ENCODE results near the gene DIP2B.

Gene DIP2B

DNA sequence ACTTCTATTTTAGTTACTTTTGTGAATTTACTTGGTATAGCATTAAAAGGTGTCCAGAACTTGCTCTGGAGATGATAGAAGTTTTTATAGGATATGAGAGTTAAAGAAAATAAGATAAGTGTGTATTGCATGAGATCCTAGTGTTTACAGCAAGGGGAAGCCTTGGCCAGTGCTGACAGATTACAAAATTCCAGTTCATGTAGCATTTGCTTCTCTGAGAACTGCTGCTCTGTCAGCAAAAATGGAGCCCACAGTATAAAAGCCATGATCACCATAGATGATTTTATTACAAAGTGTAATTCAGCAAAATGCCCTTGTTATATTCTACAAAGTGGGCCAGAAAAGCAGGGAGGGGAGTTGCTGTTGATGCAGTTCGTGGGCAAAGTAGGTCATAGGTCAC, 219.1 kb downstream of the DIP2B start:
- Histone ChIP-seq H3K9me3 (no peaks in the 10 kb centered on the region), H3K4me1 (no peaks in the 10 kb centered on the region), H3K4me3 (no peak overlapping the region), H3K36me3 (replicated peaks) (peaks cover 37% of the 10 kb centered on the region), H3K27me3 (ENCODE audit: low read depth) (no peaks in the 10 kb centered on the region)
- in situ Hi-C loops (cut with MboI; ENCODE audit: low sequenced_read_pairs), result no loop called here
- no peak for DNase-seq (ENCODE audit: low spot score in 2 of 2)

DNA sequence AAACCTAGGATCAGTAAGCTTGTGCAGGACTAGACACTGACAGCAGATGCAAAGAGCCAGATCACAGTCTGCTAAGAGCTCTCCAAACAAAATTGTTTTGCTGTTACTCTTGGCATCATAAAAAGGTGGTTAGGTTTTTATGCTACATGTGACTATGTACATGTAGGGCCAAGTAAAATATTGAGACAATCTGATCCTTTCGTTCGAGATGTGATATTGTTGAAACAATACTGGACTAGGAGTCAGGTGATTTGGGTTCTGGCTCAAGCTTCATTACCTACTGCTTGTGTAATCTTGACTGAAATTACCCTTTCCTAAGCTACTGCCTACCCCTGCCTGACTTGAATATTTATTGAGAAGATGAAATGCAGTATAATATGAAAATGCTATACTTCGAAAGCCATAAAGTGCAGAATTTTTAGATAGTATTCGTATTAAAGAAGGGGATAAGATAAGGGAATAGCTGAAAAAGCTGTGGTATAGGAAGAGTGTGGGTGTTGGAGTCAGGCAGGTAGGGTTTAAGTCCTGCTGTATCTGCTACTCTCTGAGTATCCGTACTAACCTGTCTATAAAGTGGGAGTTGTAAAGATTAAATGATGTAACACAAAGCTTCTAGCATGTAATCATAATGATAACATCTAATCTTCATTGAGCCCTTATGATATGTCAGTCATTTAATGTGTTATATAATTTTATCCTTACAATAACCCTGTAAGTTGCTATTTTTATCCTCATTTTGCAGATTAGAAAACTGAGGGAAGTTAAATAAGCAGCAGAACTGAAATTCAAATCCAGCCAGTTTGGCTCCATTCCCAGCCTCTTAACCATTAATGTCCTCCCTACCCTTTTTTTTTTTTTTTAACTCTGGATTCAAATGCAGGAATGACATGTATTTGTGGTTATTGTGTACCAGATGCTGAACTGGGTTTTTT, 220.5 kb downstream of the DIP2B start:
- Histone ChIP-seq H3K4me3 (no peak overlapping the region), H3K36me3 (replicated peaks) (peaks cover 41% of the 10 kb centered on the region), H3K27me3 (ENCODE audit: low read depth) (no peaks in the 10 kb centered on the region), H3K4me1 (no peaks in the 10 kb centered on the region), H3K9me3 (no peaks in the 10 kb centered on the region)
- in situ Hi-C loops (cut with MboI; ENCODE audit: low sequenced_read_pairs), result loop anchor here (25.0 kb wide), 1 partner anchor 213 kb away; the partner anchor contains the start of gene DIP2B
- no peak for DNase-seq (ENCODE audit: low spot score in 2 of 2)

DNA sequence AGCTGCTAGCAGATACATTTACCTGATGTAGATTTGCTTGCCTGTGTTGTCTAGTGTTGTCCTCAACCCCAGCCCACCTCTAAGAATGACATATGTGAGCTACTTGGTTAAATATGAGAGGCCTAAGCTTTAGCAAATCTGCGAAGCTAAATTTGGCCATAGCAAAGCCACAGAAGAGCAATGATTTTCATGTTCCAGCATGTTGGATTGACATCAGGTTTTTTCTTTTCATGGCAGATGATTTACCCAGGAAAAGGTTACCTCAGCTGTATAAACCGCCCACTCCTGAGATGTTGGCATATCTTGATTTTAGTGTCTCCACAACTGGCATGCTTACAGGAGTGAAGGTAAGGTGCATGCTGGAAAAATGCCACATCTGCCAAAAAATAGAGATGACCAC, 222.7 kb downstream of the DIP2B start:
- no peak for DNase-seq (ENCODE audit: low spot score in 2 of 2)
- H3K9me3 ChIP-seq, result no peaks in the 10 kb centered on the region
- no peak overlapping the region for H3K4me3 ChIP-seq
- peaks cover 43% of the 10 kb centered on the region for H3K36me3 ChIP-seq (replicated peaks)
- no peaks in the 10 kb centered on the region for H3K4me1 ChIP-seq
- no peaks in the 10 kb centered on the region for H3K27me3 ChIP-seq (ENCODE audit: low read depth)
- in situ Hi-C loops (cut with MboI; ENCODE audit: low sequenced_read_pairs), result loop anchor here (25.0 kb wide), 1 partner anchor 215 kb away; the partner anchor contains the start of gene DIP2B

DNA sequence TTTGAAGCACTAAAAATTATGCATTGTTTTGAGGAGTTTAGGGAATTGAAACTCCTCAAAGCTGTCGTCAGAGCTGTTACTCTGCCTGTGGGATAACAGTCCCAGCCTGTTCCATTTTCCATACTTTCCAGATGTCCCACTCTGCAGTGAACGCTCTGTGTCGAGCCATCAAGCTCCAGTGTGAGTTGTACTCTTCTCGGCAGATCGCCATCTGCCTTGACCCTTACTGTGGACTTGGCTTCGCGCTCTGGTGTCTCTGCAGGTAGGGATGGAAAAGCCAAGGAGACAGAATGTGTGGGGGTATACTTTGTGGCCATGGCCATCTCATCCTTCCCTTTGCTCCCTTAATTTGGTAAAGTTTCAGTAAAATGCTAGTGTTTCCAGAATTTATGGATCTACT, 223.6 kb downstream of the DIP2B start:
- no peak for DNase-seq (ENCODE audit: low spot score in 2 of 2)
- Histone ChIP-seq H3K36me3 (replicated peaks) (peaks cover 38% of the 10 kb centered on the region), H3K4me3 (no peak overlapping the region)

DNA sequence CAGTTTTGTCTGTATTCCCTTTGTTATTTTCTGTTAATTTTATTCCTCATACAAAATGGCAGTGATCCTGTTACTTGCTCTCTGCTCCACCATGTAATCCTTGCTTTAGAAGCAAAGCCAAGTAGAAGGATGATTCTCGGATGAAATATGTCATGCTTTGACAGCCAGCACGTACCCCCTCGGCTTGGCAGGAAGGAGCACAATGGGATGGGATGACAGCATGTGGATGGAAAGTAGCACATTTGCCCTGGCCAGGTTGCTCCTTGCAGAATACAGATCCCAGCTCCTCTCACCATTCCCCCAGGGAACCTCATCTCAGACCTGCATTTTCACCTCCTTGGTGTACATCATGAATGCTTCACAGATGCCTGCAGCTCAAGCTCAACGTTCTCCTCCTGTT, 224.1 kb downstream of the DIP2B start:
- H3K36me3 ChIP-seq (replicated peaks), result peaks cover 36% of the 10 kb centered on the region
- in situ Hi-C loops (cut with MboI; ENCODE audit: low sequenced_read_pairs), result loop anchor here (25.0 kb wide), 1 partner anchor 217 kb away; the partner anchor contains the start of gene DIP2B

More for the DNA sequence above, 223.6 kb downstream of the DIP2B start:
- Histone ChIP-seq H3K9me3 (no peaks in the 10 kb centered on the region), H3K27me3 (ENCODE audit: low read depth) (no peaks in the 10 kb centered on the region), H3K4me1 (no peaks in the 10 kb centered on the region)
- in situ Hi-C loops (cut with MboI; ENCODE audit: low sequenced_read_pairs), result loop anchor here (25.0 kb wide), 1 partner anchor 216 kb away; the partner anchor contains the start of gene DIP2B

DNA sequence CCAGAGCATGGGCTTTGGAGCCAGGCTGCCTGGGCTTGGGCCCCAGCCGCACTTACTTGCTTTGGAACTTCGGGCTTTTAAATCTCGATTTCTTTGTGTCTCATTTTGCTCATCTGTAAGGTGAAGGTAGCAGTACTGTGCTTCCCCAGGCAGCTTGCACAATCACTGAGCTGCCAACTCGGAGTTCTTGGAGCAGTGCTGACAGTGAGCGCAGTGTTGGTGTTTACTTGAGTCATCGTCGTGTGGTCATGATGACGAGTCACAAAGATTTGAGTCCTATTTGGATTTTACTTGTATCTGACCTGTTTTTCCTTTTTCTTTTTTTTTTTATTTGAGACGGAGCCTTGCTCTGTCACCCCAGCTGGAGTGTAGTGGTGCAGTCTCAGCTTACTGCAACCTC, 227.8 kb downstream of the DIP2B start:
- H3K9me3 ChIP-seq, result no peaks in the 10 kb centered on the region
- peaks cover 50% of the 10 kb centered on the region for H3K36me3 ChIP-seq (replicated peaks)
- no peaks in the 10 kb centered on the region for H3K27me3 ChIP-seq (ENCODE audit: low read depth)
- H3K4me1 ChIP-seq, result no peaks in the 10 kb centered on the region
- H3K4me3 ChIP-seq, result no peak overlapping the region
- DNase-seq (ENCODE audit: low spot score in 2 of 2), result no peak
- in situ Hi-C loops (cut with MboI; ENCODE audit: low sequenced_read_pairs), result loop anchor here (25.0 kb wide), 1 partner anchor 220 kb away; the partner anchor contains the start of gene DIP2B

More for the DNA sequence above, 224.1 kb downstream of the DIP2B start:
- Histone ChIP-seq H3K4me3 (no peak overlapping the region), H3K9me3 (no peaks in the 10 kb centered on the region), H3K27me3 (ENCODE audit: low read depth) (no peaks in the 10 kb centered on the region), H3K4me1 (no peaks in the 10 kb centered on the region)
- no peak for DNase-seq (ENCODE audit: low spot score in 2 of 2)

DNA sequence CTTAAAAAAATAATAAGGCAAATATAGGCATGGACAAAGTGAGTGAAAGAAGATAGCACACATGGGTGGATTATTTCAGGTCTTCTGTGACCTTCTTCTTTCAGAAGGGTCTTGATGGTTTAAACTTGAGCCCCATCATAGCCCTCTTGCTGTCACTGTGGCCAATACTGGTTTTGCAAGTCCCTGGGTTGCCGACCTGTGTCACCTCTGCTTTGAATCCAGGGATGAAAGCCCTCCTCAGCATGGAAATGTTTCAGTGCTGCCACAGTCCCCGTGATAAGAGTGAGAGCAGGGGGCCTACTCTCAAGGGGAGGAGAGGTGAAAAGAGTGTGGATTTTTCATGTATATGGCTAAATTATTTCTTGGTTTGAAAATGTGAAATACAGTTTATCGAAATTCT, 228.9 kb downstream of the DIP2B start:
- Histone ChIP-seq H3K4me3 (no peak overlapping the region), H3K36me3 (replicated peaks) (peaks cover 46% of the 10 kb centered on the region), H3K9me3 (no peaks in the 10 kb centered on the region), H3K27me3 (ENCODE audit: low read depth) (no peaks in the 10 kb centered on the region), H3K4me1 (no peaks in the 10 kb centered on the region)
- DNase-seq (ENCODE audit: low spot score in 2 of 2), result no peak
- in situ Hi-C loops (cut with MboI; ENCODE audit: low sequenced_read_pairs), result loop anchor here (25.0 kb wide), 1 partner anchor 221 kb away; the partner anchor contains the start of gene DIP2B

DNA sequence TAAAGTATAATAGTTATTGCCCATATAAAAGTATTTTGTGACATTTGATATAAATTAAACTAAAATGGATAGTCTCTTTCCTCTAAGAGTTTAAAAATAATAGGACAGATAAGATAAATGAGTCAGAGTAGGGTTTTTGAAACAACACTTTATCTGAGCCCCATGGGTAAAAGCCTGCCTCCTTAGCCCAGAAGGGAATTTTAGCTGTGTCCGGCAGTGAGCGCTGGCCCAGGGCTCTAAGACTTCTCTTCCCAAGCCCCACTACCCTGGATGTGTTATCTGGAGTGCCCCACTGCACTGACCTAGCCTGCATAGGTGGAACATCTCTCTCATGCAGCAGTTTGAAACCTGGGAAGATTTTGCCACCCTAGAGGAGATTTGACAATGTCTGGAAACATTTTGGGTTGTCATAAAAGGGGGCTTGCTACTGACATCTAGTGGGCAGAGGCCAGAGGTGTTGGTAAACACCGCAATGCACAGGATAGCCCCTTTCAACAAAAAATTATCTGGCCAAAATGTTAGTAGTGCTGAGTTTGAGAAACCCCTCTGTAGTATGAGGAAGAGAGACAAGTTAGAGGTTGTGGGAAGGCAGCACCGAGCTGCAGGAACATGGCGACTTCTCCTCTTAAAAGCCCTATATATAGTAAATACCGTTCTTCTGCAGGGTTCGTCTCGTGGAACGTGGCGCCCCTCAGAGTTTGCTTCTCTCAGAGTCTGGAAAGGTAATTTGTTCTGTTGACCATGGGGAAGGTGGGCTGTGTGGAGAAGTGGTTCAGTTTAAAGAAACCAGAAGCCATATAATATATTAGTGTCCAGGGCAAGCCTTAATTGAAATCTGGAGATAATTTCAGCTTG, 229.9 kb downstream of the DIP2B start:
- H3K27me3 ChIP-seq (ENCODE audit: low read depth), result no peaks in the 10 kb centered on the region
- in situ Hi-C loops (cut with MboI; ENCODE audit: low sequenced_read_pairs), result loop anchor here (25.0 kb wide), 1 partner anchor 222 kb away; the partner anchor contains the start of gene DIP2B
- no peaks in the 10 kb centered on the region for H3K4me1 ChIP-seq
- peak; percentile 58 to 63 for DNase-seq (ENCODE audit: low spot score in 2 of 2)
- peaks cover 47% of the 10 kb centered on the region for H3K36me3 ChIP-seq (replicated peaks)
- no peaks in the 10 kb centered on the region for H3K9me3 ChIP-seq
- H3K4me3 ChIP-seq, result no peak overlapping the region

DNA sequence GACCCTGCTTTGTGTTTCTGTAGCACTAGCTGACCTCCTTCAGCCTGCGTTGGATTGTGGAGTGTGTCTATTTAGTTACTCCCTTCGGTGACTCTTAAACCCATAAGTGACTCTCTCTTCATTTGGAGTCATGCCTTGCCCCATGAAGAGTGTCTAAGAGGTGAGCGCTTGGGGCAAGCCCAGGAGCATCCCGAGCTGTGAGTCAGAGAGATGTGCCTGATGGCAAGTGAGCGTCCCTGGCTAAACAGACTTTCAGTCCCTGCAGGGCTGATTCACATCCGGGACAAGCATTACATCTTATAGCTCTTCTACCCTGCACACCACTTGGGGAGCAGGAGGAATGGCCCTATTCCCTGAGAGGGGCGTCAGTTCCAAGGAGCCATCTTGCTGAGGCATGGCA, 234.8 kb downstream of the DIP2B start:
- Histone ChIP-seq H3K4me1 (no peaks in the 10 kb centered on the region), H3K9me3 (no peaks in the 10 kb centered on the region), H3K27me3 (ENCODE audit: low read depth) (no peaks in the 10 kb centered on the region), H3K4me3 (no peak overlapping the region), H3K36me3 (replicated peaks) (peaks cover 57% of the 10 kb centered on the region)
- no peak for DNase-seq (ENCODE audit: low spot score in 2 of 2)
- in situ Hi-C loops (cut with MboI; ENCODE audit: low sequenced_read_pairs), result loop anchor here (25.0 kb wide), 1 partner anchor 227 kb away; the partner anchor contains the start of gene DIP2B

DNA sequence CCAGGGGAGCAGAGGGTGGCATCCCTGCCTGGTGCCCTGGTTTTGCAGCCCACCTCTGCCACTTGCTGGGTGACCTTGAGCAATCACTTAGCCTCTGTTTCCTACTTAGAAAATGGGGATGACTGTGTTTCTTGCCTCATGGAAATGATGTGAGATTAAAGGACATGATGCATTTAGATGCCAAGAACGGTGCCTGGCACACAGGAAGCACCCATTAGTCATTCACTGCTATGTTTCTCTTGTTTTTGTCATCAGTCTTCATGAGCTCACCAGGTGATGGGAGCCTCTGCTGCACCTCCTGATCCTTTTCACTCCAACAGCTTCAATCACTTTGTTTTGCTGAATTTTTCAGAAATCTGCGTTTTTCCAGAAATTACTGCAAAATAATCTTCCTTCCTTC, 235.5 kb downstream of the DIP2B start:
- no peak overlapping the region for H3K4me3 ChIP-seq
- no peaks in the 10 kb centered on the region for H3K27me3 ChIP-seq (ENCODE audit: low read depth)
- H3K4me1 ChIP-seq, result no peaks in the 10 kb centered on the region
- no peaks in the 10 kb centered on the region for H3K9me3 ChIP-seq
- H3K36me3 ChIP-seq (replicated peaks), result peaks cover 57% of the 10 kb centered on the region
- in situ Hi-C loops (cut with MboI; ENCODE audit: low sequenced_read_pairs), result loop anchor here (25.0 kb wide), 1 partner anchor 228 kb away; the partner anchor contains the start of gene DIP2B
- no peak for DNase-seq (ENCODE audit: low spot score in 2 of 2)

DNA sequence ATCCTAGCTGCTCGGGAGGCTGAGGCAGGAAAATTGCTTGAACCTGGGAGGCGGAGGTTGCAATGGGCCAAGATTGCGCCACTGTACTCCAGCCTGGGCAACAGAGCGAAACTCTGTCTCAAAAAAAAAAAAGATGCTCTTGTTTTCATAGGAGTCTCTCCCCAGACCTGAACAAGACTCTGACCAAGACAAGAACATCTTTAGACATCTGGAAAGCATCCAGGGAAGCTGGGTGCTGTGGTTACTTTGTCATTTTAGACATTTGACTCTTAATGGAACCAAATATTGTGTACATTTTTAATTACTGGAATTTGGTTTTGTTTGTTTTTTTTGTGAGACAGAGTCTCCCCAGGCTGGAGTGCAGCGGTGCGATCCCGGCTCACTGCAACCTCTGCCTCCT, 238.0 kb downstream of the DIP2B start:
- in situ Hi-C loops (cut with MboI; ENCODE audit: low sequenced_read_pairs), result loop anchor here (25.0 kb wide), 1 partner anchor 230 kb away; the partner anchor contains the start of gene DIP2B
- peaks cover 52% of the 10 kb centered on the region for H3K36me3 ChIP-seq (replicated peaks)
- H3K27me3 ChIP-seq (ENCODE audit: low read depth), result no peaks in the 10 kb centered on the region
- H3K4me1 ChIP-seq, result no peaks in the 10 kb centered on the region
- DNase-seq (ENCODE audit: low spot score in 2 of 2), result no peak
- no peaks in the 10 kb centered on the region for H3K9me3 ChIP-seq
- H3K4me3 ChIP-seq, result no peak overlapping the region

DNA sequence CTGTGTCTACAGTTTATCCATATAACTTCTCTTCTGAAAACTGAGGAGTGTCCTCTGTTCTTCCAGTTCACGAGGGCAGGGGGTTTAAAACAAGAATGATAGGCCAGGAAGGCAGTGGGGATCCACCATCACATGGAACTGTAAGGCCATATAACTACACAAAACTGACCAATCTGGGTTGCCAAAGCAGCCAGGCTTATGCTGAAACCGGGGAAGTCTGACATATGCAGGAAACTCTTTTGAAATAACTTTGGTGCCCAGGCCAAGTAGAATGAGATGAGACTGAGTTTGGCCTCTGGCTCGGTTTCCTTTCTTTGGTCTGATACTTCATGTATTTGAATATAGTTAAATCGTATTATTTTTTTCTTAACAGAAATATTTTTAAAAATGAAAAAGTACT, 241.1 kb downstream of the DIP2B start:
- no peaks in the 10 kb centered on the region for H3K4me1 ChIP-seq
- no peaks in the 10 kb centered on the region for H3K27me3 ChIP-seq (ENCODE audit: low read depth)
- H3K9me3 ChIP-seq, result no peaks in the 10 kb centered on the region
- no peak overlapping the region for H3K4me3 ChIP-seq
- in situ Hi-C loops (cut with MboI; ENCODE audit: low sequenced_read_pairs), result loop anchor here (25.0 kb wide), 1 partner anchor 234 kb away; the partner anchor contains the start of gene DIP2B
- DNase-seq (ENCODE audit: low spot score in 2 of 2), result no peak
- peaks cover 36% of the 10 kb centered on the region for H3K36me3 ChIP-seq (replicated peaks)

DNA sequence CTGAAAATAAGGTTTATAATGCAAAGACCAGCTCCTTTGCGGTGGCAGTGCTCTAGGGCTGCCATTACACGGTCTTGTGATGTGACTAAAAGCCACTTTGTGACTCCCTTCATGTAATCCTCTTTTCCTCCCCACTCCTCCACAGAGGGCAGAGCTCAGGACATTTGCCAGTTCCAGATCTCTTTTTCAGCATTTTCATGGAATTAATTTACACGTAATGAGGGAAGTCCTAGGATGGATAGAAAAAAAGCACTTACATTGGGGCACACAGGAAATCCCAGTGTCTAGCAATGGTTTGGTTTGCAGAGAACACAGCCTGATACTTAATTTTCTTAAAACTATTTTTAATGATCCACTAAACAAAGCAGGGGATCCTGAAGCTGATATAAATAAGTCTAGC, 241.6 kb downstream of the DIP2B start:
- H3K4me3 ChIP-seq, result no peak overlapping the region
- H3K9me3 ChIP-seq, result no peaks in the 10 kb centered on the region
- peaks cover 30% of the 10 kb centered on the region for H3K36me3 ChIP-seq (replicated peaks)
- DNase-seq (ENCODE audit: low spot score in 2 of 2), result no peak
- in situ Hi-C loops (cut with MboI; ENCODE audit: low sequenced_read_pairs), result loop anchor here (25.0 kb wide), 1 partner anchor 234 kb away; the partner anchor contains the start of gene DIP2B
- no peaks in the 10 kb centered on the region for H3K27me3 ChIP-seq (ENCODE audit: low read depth)
- H3K4me1 ChIP-seq, result no peaks in the 10 kb centered on the region

All from HAP-1 (cell line).